GM10266 (cell line): ENCODE measurements around the gene HTRA2.
"Not testable (repeated sequence)": the region's sequence is repeated elsewhere in the genome, so short reads cannot be mapped to it uniquely, and the experiment has no call there.

Experiments
- DNase-seq: peaks from one replicate; pipeline ENCODE4 v3.0.0; 2012; ENCODE audit errors: extremely low spot score
- TF ChIP-seq, protein P1 (sequence below): IDR thresholded peaks from 2 replicates; pipeline ENCODE4 v1.5.1; 2012; ENCODE audit warnings: mild to moderate bottlenecking, low read depth; ENCODE audit not compliant: control insufficient read depth, insufficient read depth; ENCODE audit errors: missing control alignments

HTRA2 gene

DNA sequence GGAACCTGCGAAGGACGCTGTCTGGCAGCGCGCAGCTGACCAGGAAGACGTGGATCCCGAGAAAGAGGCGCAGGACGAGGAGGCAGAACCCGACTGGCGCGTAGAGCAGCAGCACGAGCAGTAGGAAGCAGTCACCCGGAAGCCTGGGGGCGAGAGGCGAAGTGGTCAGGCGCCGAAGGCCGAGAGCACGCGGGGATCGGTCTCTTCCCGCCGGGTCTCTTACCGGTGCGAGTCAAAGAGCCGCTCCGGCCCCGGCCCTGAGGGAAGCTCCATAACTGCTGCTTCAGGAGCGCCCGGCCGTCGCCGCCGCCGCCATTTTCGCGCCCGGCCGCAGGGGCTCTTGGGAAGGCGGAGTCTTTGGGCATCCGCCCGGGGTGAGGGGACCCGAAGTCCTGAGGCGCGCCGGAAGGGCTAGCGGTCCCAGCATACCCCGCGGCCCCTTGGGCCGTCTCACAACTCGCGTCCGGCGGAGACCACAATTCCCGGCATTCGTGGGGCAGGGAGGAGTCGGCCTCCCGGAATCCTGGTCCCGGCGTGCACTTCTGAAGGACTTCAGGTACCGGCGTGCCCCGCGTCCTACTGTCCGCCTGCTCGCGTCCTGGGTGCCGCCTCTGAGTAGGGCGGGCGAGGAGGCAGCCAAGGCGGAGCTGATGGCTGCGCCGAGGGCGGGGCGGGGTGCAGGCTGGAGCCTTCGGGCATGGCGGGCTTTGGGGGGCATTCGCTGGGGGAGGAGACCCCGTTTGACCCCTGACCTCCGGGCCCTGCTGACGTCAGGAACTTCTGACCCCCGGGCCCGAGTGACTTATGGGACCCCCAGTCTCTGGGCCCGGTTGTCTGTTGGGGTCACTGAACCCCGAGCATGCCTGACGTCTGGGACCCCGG, at the start of gene HTRA2, which contains the start of gene AUP1:
HTRA2 (plus strand) TSS at position 577 of the 882 bp plus-strand sequence; CDS start at position 651, 74 bp downstream.
AUP1 (minus strand) TSS at position 350 of the 882 bp plus-strand sequence; CDS start at position 273, 77 bp downstream.
- TF ChIP-seq, protein P1, sequence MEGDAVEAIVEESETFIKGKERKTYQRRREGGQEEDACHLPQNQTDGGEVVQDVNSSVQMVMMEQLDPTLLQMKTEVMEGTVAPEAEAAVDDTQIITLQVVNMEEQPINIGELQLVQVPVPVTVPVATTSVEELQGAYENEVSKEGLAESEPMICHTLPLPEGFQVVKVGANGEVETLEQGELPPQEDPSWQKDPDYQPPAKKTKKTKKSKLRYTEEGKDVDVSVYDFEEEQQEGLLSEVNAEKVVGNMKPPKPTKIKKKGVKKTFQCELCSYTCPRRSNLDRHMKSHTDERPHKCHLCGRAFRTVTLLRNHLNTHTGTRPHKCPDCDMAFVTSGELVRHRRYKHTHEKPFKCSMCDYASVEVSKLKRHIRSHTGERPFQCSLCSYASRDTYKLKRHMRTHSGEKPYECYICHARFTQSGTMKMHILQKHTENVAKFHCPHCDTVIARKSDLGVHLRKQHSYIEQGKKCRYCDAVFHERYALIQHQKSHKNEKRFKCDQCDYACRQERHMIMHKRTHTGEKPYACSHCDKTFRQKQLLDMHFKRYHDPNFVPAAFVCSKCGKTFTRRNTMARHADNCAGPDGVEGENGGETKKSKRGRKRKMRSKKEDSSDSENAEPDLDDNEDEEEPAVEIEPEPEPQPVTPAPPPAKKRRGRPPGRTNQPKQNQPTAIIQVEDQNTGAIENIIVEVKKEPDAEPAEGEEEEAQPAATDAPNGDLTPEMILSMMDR: no peak
- DNase-seq: peak; percentile 97

DNA sequence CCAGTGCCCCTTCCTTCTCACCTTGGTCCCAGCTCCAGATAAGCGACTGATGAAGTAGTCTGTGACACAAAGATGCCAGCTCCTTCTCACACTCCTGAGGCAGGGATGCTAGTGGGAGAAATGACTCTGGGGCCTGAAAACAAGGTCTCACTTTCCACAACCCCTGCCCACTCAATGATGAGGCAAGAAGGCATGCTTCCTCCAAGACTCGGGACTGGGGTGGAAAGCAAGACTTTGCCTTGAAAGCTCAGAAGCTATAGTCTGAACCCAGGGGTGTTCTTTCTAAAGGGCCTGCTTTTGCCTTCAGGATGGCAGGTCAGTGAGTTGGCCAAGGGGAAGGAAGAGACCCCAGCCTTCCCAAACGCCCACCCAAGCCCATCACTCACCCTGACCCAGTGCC, 48.3 kb upstream of the HTRA2 start:
- TF ChIP-seq, protein P1: no peak
- no peak for DNase-seq

DNA sequence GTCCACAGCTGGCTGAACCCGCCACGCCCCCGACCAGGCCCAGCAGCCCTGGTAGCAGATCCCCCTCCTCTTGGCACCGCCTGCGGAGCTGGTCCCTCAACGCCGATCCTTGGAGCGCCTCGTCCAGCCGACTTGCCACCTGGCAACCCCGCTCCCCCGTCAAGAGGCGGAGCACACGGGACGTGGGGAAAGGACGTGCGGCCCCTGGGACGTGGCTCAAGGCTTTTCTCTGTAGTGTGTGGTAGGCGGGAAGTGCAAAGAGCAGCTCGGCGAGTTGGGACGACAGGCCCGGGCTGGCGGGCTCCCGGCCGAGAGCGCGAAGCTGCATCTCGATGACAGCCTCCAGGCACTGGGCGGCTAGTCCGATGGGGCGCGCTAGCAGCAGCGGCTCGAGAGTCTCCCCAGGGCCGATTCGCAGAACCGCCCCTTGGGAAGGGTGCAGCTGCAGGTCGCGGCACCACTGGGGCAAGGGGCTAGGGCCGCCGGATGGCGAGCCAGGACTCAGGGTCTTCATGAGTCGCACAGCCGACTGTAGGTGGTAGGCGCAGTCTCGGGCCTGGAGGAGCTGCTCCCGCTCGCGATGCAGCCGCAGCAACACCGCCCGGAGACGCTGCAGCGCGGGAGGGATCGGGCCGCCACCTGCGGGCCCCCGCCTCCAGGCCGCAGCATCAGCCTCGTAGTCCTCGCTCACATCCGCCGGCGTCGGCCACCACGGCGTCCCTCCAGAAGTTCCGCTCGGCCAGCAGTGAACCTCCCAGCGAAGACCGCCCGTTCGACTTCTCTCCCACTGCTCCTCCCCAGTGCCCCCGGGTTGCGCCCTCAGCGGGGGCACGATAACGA, 47.6 kb upstream of the HTRA2 start:
- TF ChIP-seq, protein P1: no peak
- peak; percentile 60 for DNase-seq

DNA sequence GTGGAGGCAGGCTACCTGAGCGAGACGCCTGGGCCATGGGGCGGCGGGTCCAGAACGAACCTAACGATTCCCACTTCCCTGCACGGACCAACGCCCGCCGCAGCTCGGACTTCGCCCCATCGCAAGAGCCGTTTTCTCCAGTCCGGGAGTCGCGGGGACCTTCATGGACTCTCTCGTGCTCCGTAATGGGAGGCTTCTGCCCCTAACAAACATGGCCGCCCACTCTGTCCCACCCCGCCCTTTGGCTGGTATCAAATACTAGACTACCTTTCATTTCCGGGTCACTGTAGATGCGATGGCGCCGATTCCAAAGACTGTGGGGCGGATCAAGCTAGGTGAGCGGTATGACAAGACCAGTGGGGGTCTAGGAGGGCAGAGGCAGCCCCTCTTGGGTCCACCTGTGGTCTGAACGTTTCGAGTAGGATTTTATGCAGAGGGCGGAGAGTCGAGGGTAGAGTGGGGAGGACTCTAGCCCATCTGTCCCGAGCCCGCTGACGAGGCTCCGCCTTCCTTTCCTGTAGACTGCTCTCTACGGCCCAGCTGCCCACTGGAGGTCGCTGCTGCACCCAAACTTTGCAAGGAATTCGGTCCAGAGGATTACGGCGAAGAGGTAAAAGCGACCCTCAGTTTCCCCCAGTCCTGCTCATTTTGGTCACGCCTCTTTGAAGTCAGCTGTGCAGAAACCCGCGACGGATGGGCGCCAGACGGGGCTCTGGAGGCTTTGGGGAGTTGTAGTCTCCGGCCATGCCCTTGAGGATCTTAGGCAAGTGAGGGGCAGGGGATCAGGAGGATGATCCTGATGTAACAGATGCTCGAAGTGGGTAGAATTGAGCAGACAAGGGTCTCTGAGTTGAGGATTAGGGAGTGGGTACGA, 46.7 kb upstream of the HTRA2 start, which contains the start of the genes CCDC142 and TTC31:
CCDC142 (minus strand) TSS at position 198 of the 874 bp plus-strand sequence; CDS start at position 37, 161 bp downstream.
TTC31 (plus strand) TSS at position 281 of the 874 bp plus-strand sequence; CDS start at position 296, 15 bp downstream.
- peak; percentile 93 for DNase-seq
- TF ChIP-seq, protein P1: peak; percentile 96

DNA sequence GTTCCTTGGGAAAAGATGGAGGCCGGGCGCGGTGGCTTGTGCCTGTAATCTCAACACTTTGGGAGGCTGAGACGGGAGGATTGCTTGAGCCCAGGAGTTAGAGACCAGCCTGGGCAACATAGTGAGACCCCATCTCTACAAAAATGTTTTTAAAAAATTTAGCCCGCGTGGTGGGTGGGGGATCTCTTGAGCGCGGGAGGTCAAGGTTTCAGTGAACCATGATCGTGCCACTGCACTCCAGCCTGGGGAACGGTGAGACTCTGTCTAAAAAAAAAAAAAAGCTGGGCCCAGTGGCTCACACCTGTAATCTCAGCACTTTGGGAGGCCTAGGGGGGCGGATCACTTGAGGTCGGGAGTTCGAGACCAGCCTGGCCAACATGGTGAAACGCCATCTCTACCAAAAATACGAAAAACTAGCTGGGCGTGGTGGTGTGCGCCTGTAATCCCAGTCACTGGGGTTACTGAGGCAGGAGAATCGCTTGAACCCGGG, 46.0 kb upstream of the HTRA2 start:
- DNase-seq: not testable (repeated sequence)

DNA sequence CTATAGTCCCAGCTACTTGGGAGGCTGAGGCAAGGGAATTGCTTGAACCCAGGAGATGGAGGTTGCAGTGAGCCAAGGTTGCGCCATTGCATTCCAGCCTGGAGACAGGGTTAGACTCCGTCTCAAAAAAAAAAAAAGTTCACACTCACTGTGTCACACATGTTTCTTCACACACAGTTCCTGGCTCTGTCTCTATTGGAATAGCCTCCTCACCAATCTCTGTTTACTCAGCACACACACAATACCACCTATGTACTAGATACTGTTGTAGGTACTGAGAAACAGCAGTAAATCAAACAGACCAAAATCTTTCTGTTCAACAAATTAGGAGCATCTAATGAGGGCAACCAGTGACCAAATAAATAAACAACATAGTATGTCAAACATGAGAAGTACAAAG, 43.6 kb upstream of the HTRA2 start:
- DNase-seq: no peak
- TF ChIP-seq, protein P1: no peak
